Neural progenitor cell (in vitro differentiated cells): ENCODE data around the gene LGMN. TPM values are rescaled to one million over a fixed set of nuclear protein-coding genes. Genes with fewer than 3 reads are reported as not detected.

Experiments used
- DNase-seq: peaks from one replicate; pipeline ENCODE4 v3.0.0-alpha.2; 2016; ENCODE audit warnings: low spot score
- H2AFZ ChIP-seq: fragments of 200-600 bp; sonication (generic); replicated peaks from 2 replicates; pipeline ENCODE4 v1.6.1; 2016; ENCODE audit warnings: antibody characterized with exemption
- H3F3A ChIP-seq: fragments of 200-600 bp; sonication (generic); 2 replicates; pipeline ENCODE4 v1.6.1; 2016; ENCODE audit warnings: antibody characterized with exemption, low read depth
- H3K27ac ChIP-seq: fragments of 200-600 bp; sonication (generic); 2 replicates; pipeline ENCODE4 v1.5.1; 2016; ENCODE audit warnings: mild to moderate bottlenecking
- H3K27me3 ChIP-seq: fragments of 200-600 bp; sonication (generic); 2 replicates; pipeline ENCODE4 v1.6.1; 2016; ENCODE audit warnings: mild to moderate bottlenecking, moderate library complexity
- H3K36me3 ChIP-seq: fragments of 200-600 bp; sonication (generic); 2 replicates; pipeline ENCODE4 v1.5.1; 2016
- H3K4me1 ChIP-seq: fragments of 200-600 bp; sonication (generic); 2 replicates; pipeline ENCODE4 v1.6.1; 2016; ENCODE audit warnings: mixed run types
- H3K4me2 ChIP-seq: fragments of 200-600 bp; sonication (generic); 2 replicates; pipeline ENCODE4 v1.6.1; 2016
- H3K4me3 ChIP-seq: fragments of 200-600 bp; sonication (generic); 2 replicates; pipeline ENCODE4 v1.5.1; 2016
- H3K79me2 ChIP-seq: fragments of 200-600 bp; sonication (generic); 2 replicates; pipeline ENCODE4 v1.6.1; 2016; ENCODE audit warnings: low read depth
- H3K9ac ChIP-seq: fragments of 200-600 bp; sonication (generic); 2 replicates; pipeline ENCODE4 v1.6.1; 2016
- H3K9me3 ChIP-seq: fragments of 200-600 bp; sonication (generic); 2 replicates; pipeline ENCODE4 v1.5.1; 2016; ENCODE audit warnings: low read depth
- H4K20me1 ChIP-seq: fragments of 200-600 bp; sonication (generic); 2 replicates; pipeline ENCODE4 v1.6.1; 2016; ENCODE audit warnings: low read depth
- H3K27ac Mint-ChIP-seq: 3 replicates; pipeline ENCODE4 v1.8.0; 2021; ENCODE audit warnings: mixed read lengths
- H3K27me3 Mint-ChIP-seq: 2 replicates; pipeline ENCODE4 v1.8.0; 2022; ENCODE audit warnings: low read depth, mild to moderate bottlenecking, inconsistent platforms, moderate library complexity, mixed read lengths; ENCODE audit not compliant: insufficient read depth
- H3K36me3 Mint-ChIP-seq: 3 replicates; pipeline ENCODE4 v1.8.0; 2021; ENCODE audit warnings: mixed read lengths
- H3K4me1 Mint-ChIP-seq: 3 replicates; pipeline ENCODE4 v1.8.0; 2021; ENCODE audit warnings: mixed read lengths
- H3K4me3 Mint-ChIP-seq: 3 replicates; pipeline ENCODE4 v1.8.0; 2021; ENCODE audit warnings: mild to moderate bottlenecking, moderate library complexity, mixed read lengths
- H3K9me3 Mint-ChIP-seq: 3 replicates; pipeline ENCODE4 v1.8.0; 2020; ENCODE audit warnings: mixed read lengths
- CTCF ChIP-seq: fragments of 200-600 bp; sonication (generic); IDR thresholded peaks from 2 replicates; pipeline ENCODE4 v1.5.1; 2017; ENCODE audit warnings: antibody characterized with exemption, mild to moderate bottlenecking
- EZH2 ChIP-seq: fragments of 200-600 bp; sonication (generic); IDR thresholded peaks from 2 replicates; pipeline ENCODE4 v1.6.1; 2017; ENCODE audit warnings: antibody characterized with exemption, mild to moderate bottlenecking, moderate library complexity
- EZH2phosphoT487 ChIP-seq: fragments of 200-600 bp; sonication (generic); IDR thresholded peaks from 2 replicates; pipeline ENCODE4 v1.6.1; 2017; ENCODE audit warnings: antibody characterized with exemption
- total RNA-seq: library from RNA; depleted of rRNA; stranded (reverse); fragments of >200 nt; gene quantifications from 2 replicates; pipeline ENCODE4 v1.2.3, GENCODE V29; 2015; ENCODE audit warnings: low replicate concordance

Gene LGMN
- total RNA-seq, 1 donor from 2014 or later = 87.0 TPM

DNA sequence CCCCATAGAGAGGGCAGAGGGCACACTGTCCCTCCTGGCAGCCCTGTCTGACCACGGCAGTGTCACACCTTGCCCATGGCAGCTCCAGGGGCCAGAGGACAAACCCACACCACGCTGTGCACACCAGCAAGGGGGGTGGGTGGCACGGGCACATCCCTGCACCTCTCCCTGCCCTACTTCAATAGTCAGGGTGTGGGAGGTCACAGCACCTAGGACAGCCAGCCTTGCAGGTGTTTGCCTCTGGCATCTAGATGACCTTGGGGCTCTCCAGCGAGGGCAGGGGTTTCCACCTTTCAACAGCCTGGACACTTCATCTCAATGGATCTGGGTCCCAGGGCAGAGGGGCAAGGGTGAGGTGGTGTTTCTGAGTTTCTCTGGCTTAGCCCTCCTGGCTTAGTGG lies 69.2 kb downstream of the LGMN start:
- H3K9me3 Mint-ChIP-seq = no peaks in the 10 kb centered on the region
- Histone ChIP-seq H3K9ac (no peak overlapping the region), H2AFZ (no peak overlapping the region), H3K9me3 (no peaks in the 10 kb centered on the region), H3F3A (no peaks in the 10 kb centered on the region), H3K27ac (no peak overlapping the region), H3K79me2 (no peaks in the 10 kb centered on the region), H4K20me1 (no peaks in the 10 kb centered on the region), H3K4me2 (no peak overlapping the region), H3K4me1 (no peaks in the 10 kb centered on the region), H3K36me3 (no peaks in the 10 kb centered on the region), H3K4me3 (no peak overlapping the region), H3K27me3 (no peaks in the 10 kb centered on the region)
- H3K4me1 Mint-ChIP-seq = peaks cover 14% of the 10 kb centered on the region
- peaks cover 2% of the 10 kb centered on the region for H3K36me3 Mint-ChIP-seq
- no peak overlapping the region for H3K27ac Mint-ChIP-seq
- no peaks in the 10 kb centered on the region for H3K27me3 Mint-ChIP-seq
- DNase-seq = no peak
- no peak overlapping the region for H3K4me3 Mint-ChIP-seq
- TF ChIP-seq CTCF = no peak
- TF ChIP-seq EZH2 = no peak
- no peak for TF ChIP-seq EZH2phosphoT487

- no peak overlapping the region for H2AFZ ChIP-seq
- H3K9ac ChIP-seq = no peak overlapping the region
- TF ChIP-seq CTCF = no peak
- Mint-ChIP-seq H3K4me1 (peaks cover 14% of the 10 kb centered on the region), H3K4me3 (no peak overlapping the region), H3K36me3 (peaks cover 2% of the 10 kb centered on the region), H3K27me3 (no peaks in the 10 kb centered on the region), H3K9me3 (no peaks in the 10 kb centered on the region), H3K27ac (no peak overlapping the region)
- no peak overlapping the region for H3K4me2 ChIP-seq
- H3K36me3 ChIP-seq = no peaks in the 10 kb centered on the region
- H3K79me2 ChIP-seq = no peaks in the 10 kb centered on the region
- no peaks in the 10 kb centered on the region for H3F3A ChIP-seq
- H3K27ac ChIP-seq = no peak overlapping the region
- no peaks in the 10 kb centered on the region for H3K27me3 ChIP-seq
- H3K9me3 ChIP-seq = no peaks in the 10 kb centered on the region
- no peaks in the 10 kb centered on the region for H4K20me1 ChIP-seq
- no peak overlapping the region for H3K4me3 ChIP-seq
- no peak for DNase-seq
- H3K4me1 ChIP-seq = no peaks in the 10 kb centered on the region
Measured at GRCh38 chr14:92678766-92679165, 69.7 kb downstream of the LGMN start.

- H3K27me3 ChIP-seq = no peaks in the 10 kb centered on the region
- H4K20me1 ChIP-seq = no peaks in the 10 kb centered on the region
- TF ChIP-seq EZH2phosphoT487 (no peak), CTCF (no peak), EZH2 (no peak)
- Mint-ChIP-seq H3K4me3 (no peak overlapping the region), H3K4me1 (peaks cover 14% of the 10 kb centered on the region), H3K27me3 (no peaks in the 10 kb centered on the region), H3K27ac (no peak overlapping the region), H3K9me3 (no peaks in the 10 kb centered on the region), H3K36me3 (peaks cover 2% of the 10 kb centered on the region)
- no peaks in the 10 kb centered on the region for H3K79me2 ChIP-seq
- no peak for DNase-seq
- no peaks in the 10 kb centered on the region for H3K36me3 ChIP-seq
- H2AFZ ChIP-seq = no peak overlapping the region
- H3F3A ChIP-seq = no peaks in the 10 kb centered on the region
- H3K27ac ChIP-seq = no peak overlapping the region
- H3K4me2 ChIP-seq = no peak overlapping the region
- no peaks in the 10 kb centered on the region for H3K9me3 ChIP-seq
- no peak overlapping the region for H3K9ac ChIP-seq
- H3K4me3 ChIP-seq = no peak overlapping the region
- no peaks in the 10 kb centered on the region for H3K4me1 ChIP-seq
Measured at GRCh38 chr14:92677955-92678354, 70.5 kb downstream of the LGMN start.
